Neural cell (in vitro differentiated cells): ENCODE measurements around the gene HNRNPM. TPM values are rescaled to one million over a fixed set of nuclear protein-coding genes. Genes with fewer than 3 reads are reported as not detected.

ENCODE experiments used
- H2AFZ ChIP-seq: fragments of 200-600, 300-800 bp; sonication (generic), shearing (Covaris generic); 2 replicates; pipeline ENCODE4 v1.6.0; 2014; ENCODE audit warnings: low read depth, mild to moderate bottlenecking, antibody characterized with exemption, low read length, moderate library complexity
- H3F3A ChIP-seq: fragments of 200-600 bp; shearing (Covaris generic); 2 replicates; pipeline ENCODE4 v1.6.1; 2016; ENCODE audit warnings: mild to moderate bottlenecking, moderate library complexity, mixed read lengths, antibody characterized with exemption, low read length; ENCODE audit not compliant: insufficient read depth, poor library complexity, severe bottlenecking
- H3K27ac ChIP-seq: fragments of 200-600, 300-800 bp; sonication (generic), shearing (Covaris generic); 2 replicates; pipeline ENCODE4 v1.5.1; 2014; ENCODE audit warnings: mild to moderate bottlenecking, low read length, moderate library complexity
- H3K27me3 ChIP-seq: fragments of 300-800, 200-600 bp; sonication (generic), shearing (Covaris generic); 2 replicates; pipeline ENCODE4 v1.6.0; 2014; ENCODE audit warnings: mild to moderate bottlenecking, low read depth, low read length, moderate library complexity; ENCODE audit not compliant: insufficient read depth
- H3K36me3 ChIP-seq: fragments of 300-800, 200-600 bp; sonication (generic), shearing (Covaris generic); 2 replicates; pipeline ENCODE4 v1.5.1; 2014; ENCODE audit warnings: mild to moderate bottlenecking, antibody characterized with exemption, low read length, moderate library complexity; ENCODE audit not compliant: insufficient read depth
- H3K4me2 ChIP-seq: fragments of 300-800, 200-600 bp; sonication (generic), shearing (Covaris generic); 2 replicates; pipeline ENCODE4 v1.6.0; 2014; ENCODE audit warnings: mild to moderate bottlenecking, low read length
- H3K4me3 ChIP-seq: fragments of 300-800, 200-600 bp; sonication (generic), shearing (Covaris generic); 2 replicates; pipeline ENCODE4 v1.5.1; 2014; ENCODE audit warnings: mild to moderate bottlenecking, low read length, moderate library complexity
- H3K79me2 ChIP-seq: fragments of 200-600 bp; shearing (Covaris generic); replicated peaks from 2 replicates; pipeline ENCODE4 v1.6.0; 2014; ENCODE audit warnings: mild to moderate bottlenecking, low read length, moderate library complexity; ENCODE audit not compliant: insufficient read depth
- H3K9ac ChIP-seq: fragments of 300-800, 200-600 bp; sonication (generic), shearing (Covaris generic); 2 replicates; pipeline ENCODE4 v1.6.1; 2016; ENCODE audit warnings: mild to moderate bottlenecking, low read length, mixed read lengths
- H3K9me2 ChIP-seq: fragments of 200-600 bp; shearing (Covaris generic); 2 replicates; pipeline ENCODE4 v1.6.1; 2016; ENCODE audit warnings: mild to moderate bottlenecking, low read length, mixed read lengths; ENCODE audit not compliant: insufficient read depth
- H3K9me3 ChIP-seq: fragments of 200-600, 300-800 bp; sonication (generic), shearing (Covaris generic); 2 replicates; pipeline ENCODE4 v1.6.1; 2016; ENCODE audit warnings: mild to moderate bottlenecking, mixed run types, low read length, moderate library complexity, mixed read lengths
- H4K20me1 ChIP-seq: fragments of 200-600 bp; shearing (Covaris generic); 2 replicates; pipeline ENCODE4 v1.6.1; 2016; ENCODE audit warnings: mild to moderate bottlenecking, mixed run types; ENCODE audit not compliant: insufficient read depth
- EP300 ChIP-seq: fragments of 450-650 bp; conservative IDR thresholded peaks from 2 replicates; pipeline ENCODE4 v1.6.1; 2014; ENCODE audit warnings: antibody characterized with exemption, mild to moderate bottlenecking, moderate library complexity; ENCODE audit not compliant: poor library complexity, severe bottlenecking
- EZH2 ChIP-seq: fragments of 200-600, 300-800 bp; shearing (Covaris generic), sonication (generic); IDR thresholded peaks from 2 replicates; pipeline ENCODE4 v1.6.1; 2014; ENCODE audit warnings: antibody characterized with exemption, low read length, borderline replicate concordance, mild to moderate bottlenecking; ENCODE audit not compliant: insufficient read depth, poor library complexity, severe bottlenecking
- MXI1 ChIP-seq: fragments of 450-650 bp; conservative IDR thresholded peaks from 2 replicates; pipeline ENCODE4 v1.6.1; 2014; ENCODE audit warnings: antibody characterized with exemption, mild to moderate bottlenecking; ENCODE audit not compliant: poor library complexity, severe bottlenecking
- POLR2AphosphoS5 ChIP-seq: IDR thresholded peaks from 2 replicates; pipeline ENCODE4 v1.6.1; 2012
- RAD21 ChIP-seq: fragments of 450-650 bp; conservative IDR thresholded peaks from 2 replicates; pipeline ENCODE4 v1.6.1; 2014; ENCODE audit warnings: antibody characterized with exemption, mild to moderate bottlenecking, moderate library complexity
- SMC3 ChIP-seq: fragments of 450-650 bp; conservative IDR thresholded peaks from 2 replicates; pipeline ENCODE4 v1.6.1; 2014; ENCODE audit warnings: antibody characterized with exemption, mild to moderate bottlenecking, moderate library complexity; ENCODE audit not compliant: poor library complexity
- TAF1 ChIP-seq: IDR thresholded peaks from 2 replicates; pipeline ENCODE4 v1.6.1; 2012; ENCODE audit warnings: low read depth
- polyA plus RNA-seq: library from polyadenylated mRNA; depleted of rRNA; stranded (reverse); fragments of >200 nt; gene quantifications from 2 replicates; pipeline ENCODE4 v1.2.3, GENCODE V29; 2014
- TF ChIP-seq, protein P1 (sequence below): fragments of 450-650 bp; IDR thresholded peaks from 2 replicates; pipeline ENCODE4 v1.5.1; 2014; ENCODE audit warnings: antibody characterized with exemption, mild to moderate bottlenecking, moderate library complexity; ENCODE audit not compliant: poor library complexity, severe bottlenecking
- TF ChIP-seq, protein P2 (sequence below): IDR thresholded peaks from 2 replicates; pipeline ENCODE4 v1.6.1; 2012; ENCODE audit warnings: borderline replicate concordance

HNRNPM gene
- polyA plus RNA-seq, 1 donor from 2014 or later, result 91.7 TPM

DNA sequence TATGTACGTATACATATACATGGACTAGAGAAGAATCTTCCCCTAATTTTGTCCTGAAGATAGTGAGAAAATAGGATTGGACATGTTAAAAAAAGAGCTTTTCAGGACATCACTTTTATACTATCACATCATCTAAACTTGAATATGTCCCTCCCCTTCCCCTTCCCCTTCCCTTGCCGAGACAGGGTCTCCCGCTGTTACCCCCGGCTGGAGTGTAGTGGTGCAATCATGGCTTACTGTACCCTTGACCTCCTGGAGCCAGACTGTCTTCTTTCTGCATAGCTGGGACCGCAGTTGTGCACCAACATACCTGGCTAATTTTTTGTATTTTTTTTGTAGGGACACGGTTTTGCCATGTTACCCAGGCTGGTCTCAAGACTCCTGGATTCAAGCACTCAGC, 6.6 kb downstream of the HNRNPM start:
- H3K9me2 ChIP-seq, result no peaks in the 10 kb centered on the region
- H3K9me3 ChIP-seq, result no peaks in the 10 kb centered on the region
- no peak for TF ChIP-seq EZH2
- TF ChIP-seq TAF1, result no peak
- no peak for TF ChIP-seq SMC3
- TF ChIP-seq MXI1, result no peak
- TF ChIP-seq POLR2AphosphoS5, result no peak
- H2AFZ ChIP-seq, result no peak overlapping the region
- H3K36me3 ChIP-seq, result peaks cover 4% of the 10 kb centered on the region
- H3K4me3 ChIP-seq, result no peak overlapping the region
- peaks cover 76% of the 10 kb centered on the region for H4K20me1 ChIP-seq
- no peak overlapping the region for H3K27ac ChIP-seq
- H3K9ac ChIP-seq, result no peak overlapping the region
- H3K27me3 ChIP-seq, result no peaks in the 10 kb centered on the region
- H3K79me2 ChIP-seq, result peaks cover 93% of the 10 kb centered on the region
- H3F3A ChIP-seq, result no peaks in the 10 kb centered on the region
- no peak overlapping the region for H3K4me2 ChIP-seq

DNA sequence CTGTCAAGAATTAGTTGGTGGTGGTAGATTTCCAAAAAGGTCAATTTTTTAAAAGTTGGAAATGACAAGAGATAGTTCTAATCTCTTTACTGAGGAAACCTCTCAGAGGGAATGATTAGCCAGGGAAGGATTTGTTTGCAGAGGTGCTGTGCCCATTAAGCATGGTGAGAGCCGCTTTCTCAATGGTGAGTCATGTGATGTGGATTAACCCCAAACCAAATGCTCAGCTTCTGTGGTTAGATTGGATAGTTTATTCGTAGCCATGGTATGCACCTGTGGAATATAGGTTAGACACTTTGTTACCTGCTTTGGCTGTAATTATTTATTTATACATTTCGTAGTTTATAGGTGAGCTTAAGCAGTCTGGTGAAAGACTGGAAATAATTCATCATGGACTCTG, 7.1 kb downstream of the HNRNPM start:
- TF ChIP-seq, protein P1, sequence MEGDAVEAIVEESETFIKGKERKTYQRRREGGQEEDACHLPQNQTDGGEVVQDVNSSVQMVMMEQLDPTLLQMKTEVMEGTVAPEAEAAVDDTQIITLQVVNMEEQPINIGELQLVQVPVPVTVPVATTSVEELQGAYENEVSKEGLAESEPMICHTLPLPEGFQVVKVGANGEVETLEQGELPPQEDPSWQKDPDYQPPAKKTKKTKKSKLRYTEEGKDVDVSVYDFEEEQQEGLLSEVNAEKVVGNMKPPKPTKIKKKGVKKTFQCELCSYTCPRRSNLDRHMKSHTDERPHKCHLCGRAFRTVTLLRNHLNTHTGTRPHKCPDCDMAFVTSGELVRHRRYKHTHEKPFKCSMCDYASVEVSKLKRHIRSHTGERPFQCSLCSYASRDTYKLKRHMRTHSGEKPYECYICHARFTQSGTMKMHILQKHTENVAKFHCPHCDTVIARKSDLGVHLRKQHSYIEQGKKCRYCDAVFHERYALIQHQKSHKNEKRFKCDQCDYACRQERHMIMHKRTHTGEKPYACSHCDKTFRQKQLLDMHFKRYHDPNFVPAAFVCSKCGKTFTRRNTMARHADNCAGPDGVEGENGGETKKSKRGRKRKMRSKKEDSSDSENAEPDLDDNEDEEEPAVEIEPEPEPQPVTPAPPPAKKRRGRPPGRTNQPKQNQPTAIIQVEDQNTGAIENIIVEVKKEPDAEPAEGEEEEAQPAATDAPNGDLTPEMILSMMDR, result no peak
- no peak for TF ChIP-seq SMC3
- no peak for TF ChIP-seq MXI1
- TF ChIP-seq, protein P2, sequence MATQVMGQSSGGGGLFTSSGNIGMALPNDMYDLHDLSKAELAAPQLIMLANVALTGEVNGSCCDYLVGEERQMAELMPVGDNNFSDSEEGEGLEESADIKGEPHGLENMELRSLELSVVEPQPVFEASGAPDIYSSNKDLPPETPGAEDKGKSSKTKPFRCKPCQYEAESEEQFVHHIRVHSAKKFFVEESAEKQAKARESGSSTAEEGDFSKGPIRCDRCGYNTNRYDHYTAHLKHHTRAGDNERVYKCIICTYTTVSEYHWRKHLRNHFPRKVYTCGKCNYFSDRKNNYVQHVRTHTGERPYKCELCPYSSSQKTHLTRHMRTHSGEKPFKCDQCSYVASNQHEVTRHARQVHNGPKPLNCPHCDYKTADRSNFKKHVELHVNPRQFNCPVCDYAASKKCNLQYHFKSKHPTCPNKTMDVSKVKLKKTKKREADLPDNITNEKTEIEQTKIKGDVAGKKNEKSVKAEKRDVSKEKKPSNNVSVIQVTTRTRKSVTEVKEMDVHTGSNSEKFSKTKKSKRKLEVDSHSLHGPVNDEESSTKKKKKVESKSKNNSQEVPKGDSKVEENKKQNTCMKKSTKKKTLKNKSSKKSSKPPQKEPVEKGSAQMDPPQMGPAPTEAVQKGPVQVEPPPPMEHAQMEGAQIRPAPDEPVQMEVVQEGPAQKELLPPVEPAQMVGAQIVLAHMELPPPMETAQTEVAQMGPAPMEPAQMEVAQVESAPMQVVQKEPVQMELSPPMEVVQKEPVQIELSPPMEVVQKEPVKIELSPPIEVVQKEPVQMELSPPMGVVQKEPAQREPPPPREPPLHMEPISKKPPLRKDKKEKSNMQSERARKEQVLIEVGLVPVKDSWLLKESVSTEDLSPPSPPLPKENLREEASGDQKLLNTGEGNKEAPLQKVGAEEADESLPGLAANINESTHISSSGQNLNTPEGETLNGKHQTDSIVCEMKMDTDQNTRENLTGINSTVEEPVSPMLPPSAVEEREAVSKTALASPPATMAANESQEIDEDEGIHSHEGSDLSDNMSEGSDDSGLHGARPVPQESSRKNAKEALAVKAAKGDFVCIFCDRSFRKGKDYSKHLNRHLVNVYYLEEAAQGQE, result no peak
- TF ChIP-seq EP300, result no peak
- TF ChIP-seq RAD21, result no peak
- TF ChIP-seq POLR2AphosphoS5, result no peak
- TF ChIP-seq TAF1, result no peak
- no peak for TF ChIP-seq EZH2
- no peak overlapping the region for H3K9ac ChIP-seq
- H3K9me2 ChIP-seq, result no peaks in the 10 kb centered on the region
- H3K27me3 ChIP-seq, result no peaks in the 10 kb centered on the region
- no peaks in the 10 kb centered on the region for H3K9me3 ChIP-seq
- no peak overlapping the region for H3K27ac ChIP-seq
- no peak overlapping the region for H3K4me3 ChIP-seq
- H3K4me2 ChIP-seq, result no peak overlapping the region
- peaks cover 9% of the 10 kb centered on the region for H3K36me3 ChIP-seq
- peaks cover 93% of the 10 kb centered on the region for H3K79me2 ChIP-seq
- no peaks in the 10 kb centered on the region for H3F3A ChIP-seq
- H4K20me1 ChIP-seq, result peaks cover 76% of the 10 kb centered on the region
- no peak overlapping the region for H2AFZ ChIP-seq
